Measurements from ENCODE around the gene FAM186B.

The FAM186B gene

DNA sequence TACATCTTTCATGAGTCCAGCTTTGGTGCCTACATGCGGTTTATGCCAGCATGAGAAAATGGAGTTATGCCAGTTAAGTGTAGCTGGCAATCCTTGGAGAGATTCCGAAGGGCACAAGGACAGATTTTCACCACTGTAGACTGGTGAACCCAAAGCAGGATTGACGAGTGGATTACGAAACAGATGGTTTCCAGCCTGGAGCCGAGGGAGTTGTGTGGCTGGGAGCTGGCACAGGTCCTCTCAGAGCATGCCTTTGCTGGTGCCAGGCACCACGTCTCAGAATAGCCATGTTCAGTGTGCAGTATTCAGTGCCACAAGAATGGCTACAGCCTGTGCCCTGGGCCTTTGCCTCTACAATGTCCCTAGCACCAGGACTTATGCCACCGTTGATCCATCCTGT is 53.4 kb downstream of the FAM186B start:
- no peak for DNase-seq

DNA sequence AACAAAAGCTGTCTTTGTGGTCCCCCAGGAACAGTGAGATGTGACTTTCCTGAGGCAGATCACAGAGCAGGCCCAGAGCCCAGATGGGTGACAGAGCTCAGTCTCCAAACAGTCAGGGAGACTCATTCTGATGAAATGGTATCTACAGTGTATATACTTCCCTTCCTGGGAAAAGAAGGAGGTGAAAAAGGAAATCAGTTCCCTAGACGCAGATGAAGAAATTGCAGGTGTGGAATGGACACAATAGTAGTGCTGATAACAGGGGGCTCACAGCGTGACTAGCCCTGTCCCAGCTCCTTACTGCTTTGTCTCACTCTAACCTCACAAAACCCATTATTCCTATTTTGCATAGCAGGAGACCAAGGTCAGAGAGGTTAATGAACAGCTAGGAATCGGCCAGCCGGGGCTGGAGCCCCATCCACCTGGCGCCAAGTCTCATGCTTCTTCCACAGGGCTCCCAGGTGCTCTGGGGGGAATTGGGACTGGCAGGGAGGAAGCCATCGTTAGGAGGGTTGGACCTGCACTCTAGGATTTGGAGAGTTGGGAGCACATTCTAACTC is 54.7 kb downstream of the FAM186B start:
- DNase-seq = no peak

- no peak for DNase-seq
Measured at GRCh38 chr12:49549735-49550692, 55.4 kb downstream of the FAM186B start.

DNA sequence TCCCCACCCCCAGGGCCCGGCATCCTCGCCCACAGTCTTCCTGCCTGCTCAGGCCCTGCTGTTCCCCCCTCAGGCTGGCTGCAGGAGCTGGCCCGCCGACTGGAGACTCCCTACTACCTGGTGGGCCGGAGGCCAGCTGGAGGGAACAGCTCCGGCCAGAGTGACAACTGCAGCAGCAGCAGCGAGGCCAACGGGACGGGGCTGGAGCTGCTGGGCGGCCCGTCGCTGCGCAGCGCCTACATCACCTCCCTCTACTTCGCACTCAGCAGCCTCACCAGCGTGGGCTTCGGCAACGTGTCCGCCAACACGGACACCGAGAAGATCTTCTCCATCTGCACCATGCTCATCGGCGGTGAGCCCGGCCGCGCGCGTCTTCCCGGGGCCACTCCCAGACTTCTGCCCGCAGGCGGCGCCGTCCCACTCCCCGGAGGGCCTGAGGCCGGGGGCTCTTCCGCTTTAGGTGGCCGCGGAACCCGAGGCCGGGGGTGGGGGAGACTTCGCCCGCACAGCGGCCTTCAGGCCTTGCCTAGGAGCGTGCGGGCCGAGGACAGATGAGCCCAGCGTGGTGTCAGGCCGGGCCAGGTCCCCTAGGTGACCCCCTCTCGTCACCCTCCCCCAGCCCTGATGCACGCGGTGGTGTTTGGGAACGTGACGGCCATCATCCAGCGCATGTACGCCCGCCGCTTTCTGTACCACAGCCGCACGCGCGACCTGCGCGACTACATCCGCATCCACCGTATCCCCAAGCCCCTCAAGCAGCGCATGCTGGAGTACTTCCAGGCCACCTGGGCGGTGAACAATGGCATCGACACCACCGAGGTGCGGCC is 56.4 kb downstream of the FAM186B start:
- DNase-seq = no peak

- no peak for DNase-seq
Measured at GRCh38 chr12:49548481-49548821, 57.0 kb downstream of the FAM186B start.

GRCh38 chr12:49547090-49547690 is 58.2 kb downstream of the FAM186B start:
- no peak for DNase-seq

GRCh38 chr12:49546481-49546880 is 59.0 kb downstream of the FAM186B start:
- DNase-seq = no peak

DNA sequence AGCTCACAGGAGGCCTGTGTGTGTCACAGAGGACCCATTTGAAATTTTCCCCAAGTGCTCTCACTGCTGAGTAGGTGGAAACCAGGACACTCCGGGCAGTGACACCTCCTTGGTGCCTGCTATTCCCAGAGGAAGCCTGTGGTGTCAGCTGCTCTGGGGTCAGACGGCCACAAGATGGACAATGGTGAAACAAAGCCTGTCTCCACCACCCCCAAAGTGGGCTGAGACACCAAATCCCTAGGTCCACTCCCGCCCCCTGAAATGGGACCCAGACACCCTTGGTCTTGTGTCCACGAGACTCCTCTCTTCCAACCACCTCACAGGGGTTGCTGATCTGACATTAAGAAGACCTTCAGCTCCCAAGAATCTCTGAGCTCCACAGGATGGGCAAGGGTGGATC is 59.6 kb downstream of the FAM186B start:
- DNase-seq = no peak

- no peak for DNase-seq
Measured at GRCh38 chr12:49543914-49544815, 61.3 kb downstream of the FAM186B start.

- DNase-seq = no peak
Measured at GRCh38 chr12:49543221-49543913, 62.1 kb downstream of the FAM186B start.

- no peak for DNase-seq
Measured at GRCh38 chr12:49542592-49543160, 62.8 kb downstream of the FAM186B start.

- no peak for DNase-seq
Measured at GRCh38 chr12:49541911-49542505, 63.4 kb downstream of the FAM186B start.

- DNase-seq = no peak
Measured at GRCh38 chr12:49541140-49541861, 64.1 kb downstream of the FAM186B start.

DNA sequence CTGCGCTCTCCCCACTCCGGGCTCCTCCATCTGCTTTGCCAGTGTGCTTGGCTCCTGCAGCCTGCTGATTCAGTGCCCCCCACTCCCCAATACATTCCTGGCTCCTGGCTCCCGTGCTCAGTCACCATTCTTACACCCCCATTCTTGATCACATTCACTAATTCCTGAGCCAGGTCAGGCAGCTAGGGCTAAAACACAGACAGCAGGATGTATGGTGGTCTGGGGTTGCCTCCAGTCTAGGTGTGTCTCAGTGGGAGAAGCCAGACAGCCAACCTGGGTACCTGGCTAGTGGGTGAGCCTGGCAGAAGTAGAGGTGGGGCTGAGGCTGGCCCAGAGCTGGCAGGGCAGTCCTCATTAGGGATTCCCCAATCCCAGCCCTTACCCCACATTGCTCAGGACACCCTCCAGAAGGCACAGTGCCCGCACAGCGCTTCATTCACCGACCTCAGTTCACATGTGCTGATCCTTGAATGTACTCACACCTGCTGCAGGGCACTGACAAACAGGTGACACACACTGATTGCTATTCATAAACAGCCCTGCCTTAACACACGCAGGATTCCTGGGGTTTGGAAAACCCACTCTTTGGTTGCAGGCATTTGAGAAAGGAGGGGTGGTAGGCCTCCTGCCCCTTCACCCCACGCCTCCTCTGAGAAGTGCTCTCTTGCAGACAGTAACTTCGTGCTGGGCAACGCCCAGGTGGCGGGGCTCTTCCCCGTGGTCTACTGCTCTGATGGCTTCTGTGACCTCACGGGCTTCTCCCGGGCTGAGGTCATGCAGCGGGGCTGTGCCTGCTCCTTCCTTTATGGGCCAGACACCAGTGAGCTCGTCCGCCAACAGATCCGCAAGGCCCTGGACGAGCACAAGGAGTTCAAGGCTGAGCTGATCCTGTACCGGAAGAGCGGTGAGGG is 65.0 kb downstream of the FAM186B start:
- no peak for DNase-seq

- no peak for DNase-seq
Measured at GRCh38 chr12:49539406-49540228, 65.8 kb downstream of the FAM186B start.

DNA sequence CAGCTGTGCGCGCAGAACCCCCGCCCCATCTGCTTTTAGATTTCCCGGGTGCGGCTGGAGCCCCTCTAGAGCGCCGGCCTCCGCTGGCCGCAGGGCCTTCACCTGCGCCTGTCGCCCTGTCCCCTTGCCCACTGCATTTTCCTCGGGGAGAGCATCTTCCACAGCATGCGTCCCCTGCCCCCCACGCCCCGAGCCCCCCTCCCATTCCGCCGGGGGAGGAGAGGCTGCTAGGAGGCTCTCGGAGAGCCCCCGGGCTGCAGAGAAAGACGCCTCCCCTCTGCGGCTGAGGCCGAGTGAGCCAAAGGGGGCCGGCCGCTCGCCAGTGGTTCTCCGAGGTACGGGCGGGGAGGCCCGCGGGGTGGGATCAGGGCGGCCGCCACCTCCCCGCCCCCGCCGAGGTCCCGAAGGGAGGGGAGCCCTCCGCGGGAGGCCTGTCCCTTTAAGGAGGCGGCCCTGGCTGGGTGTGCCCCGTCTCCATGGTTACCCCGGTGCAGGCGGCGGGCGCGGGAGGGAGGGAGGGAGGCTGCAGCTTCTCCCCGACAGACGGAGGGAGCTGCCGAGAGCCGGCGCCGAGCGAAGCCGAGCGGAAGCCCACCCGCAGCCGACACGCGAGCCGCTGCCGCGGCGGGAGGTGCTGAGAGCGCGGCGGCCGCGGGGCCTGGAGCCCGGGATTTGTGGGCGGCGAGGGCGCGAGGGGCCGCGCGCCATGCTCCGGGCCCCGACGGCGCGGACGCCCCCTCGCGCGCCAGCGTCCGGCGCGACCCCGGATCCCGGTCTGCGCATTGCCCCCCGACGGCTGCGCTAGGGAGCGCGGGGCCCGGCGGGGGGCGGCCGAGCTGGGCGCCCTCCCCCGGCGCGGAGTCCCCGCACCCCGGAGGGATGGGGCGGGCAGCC is 66.7 kb downstream of the FAM186B start, which contains the start of gene KCNH3:
Gene KCNH3 (plus strand): TSS at position 521 of the 894 bp plus-strand sequence. CDS start 387 bp downstream, outside the sequence.
- DNase-seq = peak; percentile 86

All from central memory CD4-positive, alpha-beta T cell (primary cell).